NCI-H1694 treated with DMSO at 0.1 percent for 48 hours (cell line): ENCODE results near the gene GSTM5.
"Not testable (repeated sequence)": the region's sequence is repeated elsewhere in the genome, so short reads cannot be mapped to it uniquely, and the experiment has no call there.

Experiments
- DNase-seq: peaks from one replicate; lab custom pipeline; 2025; lab: John Stamatoyannopoulos, UW

GSTM5 gene

DNA sequence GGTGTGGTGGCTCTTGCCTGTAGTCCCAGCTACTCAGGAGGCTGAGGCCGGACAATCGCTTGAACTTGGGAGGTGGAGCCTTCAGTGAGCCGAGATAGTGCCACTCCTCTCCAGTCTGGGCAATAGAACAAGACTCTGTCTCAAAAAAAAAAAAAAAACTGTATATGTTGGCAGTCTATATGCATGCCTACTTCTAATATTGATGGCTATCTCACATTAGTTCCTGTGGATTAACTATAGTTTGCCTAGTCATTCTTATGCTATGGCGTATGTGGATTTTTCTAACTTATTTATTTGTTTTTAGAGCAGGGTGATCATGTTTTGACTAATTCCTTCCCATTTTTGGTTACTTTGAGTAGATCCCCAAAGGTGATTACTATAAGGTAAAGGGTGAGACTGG lies 15.0 kb upstream of the GSTM5 start:
- no peak for DNase-seq

DNA sequence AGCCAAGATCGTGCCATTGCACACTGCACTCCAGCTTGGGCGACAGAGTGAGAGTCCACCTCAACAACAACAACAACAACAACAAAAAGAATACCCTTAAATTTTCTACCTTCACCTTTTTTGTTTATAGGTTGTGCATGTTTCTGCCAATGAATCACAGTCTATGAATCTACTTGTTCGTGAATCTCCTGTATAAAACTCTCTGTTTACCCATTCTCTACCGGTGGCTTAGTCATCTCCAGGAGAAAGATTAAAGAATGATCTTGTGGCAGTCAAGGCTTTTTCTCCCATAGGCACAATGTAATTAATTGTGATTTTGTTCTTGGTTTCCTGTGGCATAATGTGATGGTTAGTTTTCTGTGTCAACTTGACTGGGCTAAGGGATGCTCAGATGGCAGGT lies 14.2 kb upstream of the GSTM5 start:
- DNase-seq, result not testable (repeated sequence)

DNA sequence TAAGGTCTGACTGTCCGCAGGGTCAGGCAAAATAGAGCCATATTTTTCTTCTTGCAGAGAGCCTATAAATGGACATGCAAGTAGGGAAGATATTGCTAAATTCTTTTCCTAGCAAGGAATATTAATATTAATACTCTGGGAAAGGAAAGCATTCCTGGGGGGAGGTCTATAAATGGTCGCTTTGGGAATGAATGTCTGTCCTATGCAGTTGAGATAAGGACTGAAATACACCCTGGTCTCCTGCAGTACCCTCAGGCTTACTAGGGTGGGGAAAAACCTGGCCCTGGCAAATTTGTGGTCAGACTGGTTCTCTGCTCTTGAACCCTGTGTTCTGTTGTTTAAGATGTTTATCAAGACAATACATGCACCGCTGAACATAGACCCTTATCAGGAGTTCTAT lies 9.1 kb upstream of the GSTM5 start:
- DNase-seq, result not testable (repeated sequence)

DNA sequence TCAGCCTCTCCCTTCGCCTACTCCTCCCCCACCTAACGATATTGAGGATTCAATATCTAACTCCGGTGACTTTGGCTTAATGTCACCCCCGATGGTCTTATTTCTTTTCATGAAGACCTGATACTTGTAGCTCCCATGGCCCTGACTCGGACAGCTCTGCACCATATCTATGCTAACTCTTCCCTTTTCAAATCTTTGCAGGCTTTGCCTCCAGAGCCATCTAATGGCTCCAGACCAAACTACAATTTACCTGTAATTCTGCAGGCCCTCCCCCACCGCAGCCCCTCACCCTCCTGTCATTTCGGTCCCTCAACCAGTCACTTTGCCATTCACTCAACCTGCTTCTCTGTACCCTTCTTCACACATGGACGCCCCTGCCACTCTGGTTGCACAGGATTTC lies 7.9 kb upstream of the GSTM5 start:
- DNase-seq, result no peak

DNA sequence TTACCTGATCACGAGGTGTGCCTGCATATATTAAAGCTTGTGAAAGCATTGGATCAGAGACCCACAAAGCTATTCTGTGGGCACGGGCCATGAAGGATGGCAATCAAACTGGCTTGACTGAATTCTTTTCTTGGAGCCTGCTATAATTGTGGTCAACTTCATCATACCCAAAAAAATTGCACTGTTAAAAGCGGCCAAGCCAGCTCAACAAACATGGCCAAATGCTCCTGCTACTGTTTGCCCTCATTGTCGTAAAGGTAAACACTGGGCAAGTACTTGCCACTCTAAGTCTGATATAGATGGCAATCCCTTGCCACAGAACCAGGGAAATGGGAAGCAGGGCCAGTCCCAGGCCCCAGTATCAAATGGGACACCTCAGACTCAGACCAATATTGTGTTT lies 6.6 kb upstream of the GSTM5 start:
- DNase-seq, result no peak

DNA sequence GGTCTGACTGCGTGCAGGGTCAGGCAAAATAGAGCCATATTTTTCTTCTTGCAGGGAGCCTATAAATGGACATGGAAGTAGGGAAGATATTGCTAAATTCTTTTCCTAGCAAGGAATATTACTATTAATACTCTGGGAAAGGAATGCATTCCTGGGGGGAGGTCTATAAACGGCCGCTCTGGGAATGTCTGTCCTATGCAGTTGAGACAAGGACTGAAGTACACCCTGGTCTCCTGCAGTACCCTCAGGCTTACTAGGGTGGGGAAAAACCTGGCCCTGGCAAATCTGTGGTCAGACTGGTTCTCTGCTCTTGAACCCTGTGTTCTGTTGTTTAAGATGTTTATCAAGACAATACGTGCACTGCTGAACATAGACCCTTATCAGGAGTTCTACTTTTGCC lies 3.1 kb upstream of the GSTM5 start:
- not testable (repeated sequence) for DNase-seq

DNA sequence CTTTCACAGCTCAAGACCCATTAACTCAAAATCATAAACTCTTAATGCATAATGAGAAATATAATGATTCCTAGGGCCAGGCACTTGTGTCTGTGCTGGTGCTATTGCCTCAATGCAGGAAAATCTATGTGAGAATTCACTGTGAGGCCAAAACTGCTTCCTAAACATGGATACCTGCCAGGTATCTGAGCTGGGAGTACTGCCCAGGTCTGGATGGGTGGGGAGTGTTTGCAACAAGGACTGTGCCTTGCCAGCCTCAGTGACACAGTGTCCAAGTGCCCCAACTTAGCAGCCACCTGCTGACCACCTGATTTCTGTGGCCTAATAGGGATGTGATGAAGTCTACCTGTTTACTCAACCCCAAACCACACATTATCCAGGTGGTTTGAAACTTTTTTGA lies 2.2 kb upstream of the GSTM5 start:
- DNase-seq, result not testable (repeated sequence)

DNA sequence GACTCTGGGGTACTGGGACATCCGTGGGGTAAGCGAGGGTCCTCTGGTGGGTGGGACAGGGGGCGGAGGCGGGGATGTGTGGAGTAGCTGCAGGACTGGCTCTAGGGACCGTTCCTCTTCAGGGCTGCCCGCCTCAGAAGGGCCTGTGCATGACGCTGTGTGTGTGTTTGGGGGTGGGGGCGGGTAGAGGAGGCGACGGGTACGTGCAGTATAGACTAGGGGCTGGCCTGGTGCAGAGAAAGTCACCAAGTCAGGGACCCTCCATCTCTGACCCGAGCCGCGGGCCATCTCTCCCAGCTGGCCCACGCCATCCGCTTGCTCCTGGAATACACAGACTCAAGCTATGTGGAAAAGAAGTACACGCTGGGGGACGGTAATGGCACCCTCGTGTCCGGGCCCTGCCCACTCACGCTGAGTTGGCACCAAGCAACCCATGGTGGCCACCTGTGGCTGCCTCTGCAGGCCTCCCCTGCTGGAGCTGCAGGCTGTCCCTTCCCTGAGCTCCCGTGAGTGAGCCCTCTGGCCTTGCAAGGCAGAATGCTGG lies 342 bp downstream of the GSTM5 start:
- DNase-seq, result no peak

DNA sequence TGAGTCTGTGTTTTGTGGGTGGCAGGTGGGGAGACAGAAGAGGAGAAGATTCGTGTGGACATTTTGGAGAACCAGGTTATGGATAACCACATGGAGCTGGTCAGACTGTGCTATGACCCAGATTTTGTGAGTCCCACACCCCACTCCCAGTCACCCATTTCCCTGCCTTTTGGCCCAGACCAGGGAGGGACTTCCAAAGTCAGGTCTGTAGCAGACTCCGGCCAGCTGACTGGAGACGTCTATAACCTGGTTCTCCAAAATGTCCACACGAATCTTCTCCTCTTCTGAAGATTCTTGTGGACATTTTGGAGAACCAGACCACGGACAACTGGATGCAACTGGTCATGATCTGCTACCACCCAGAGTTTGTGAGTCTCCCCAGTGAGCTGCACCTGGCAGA lies 1.6 kb downstream of the GSTM5 start:
- DNase-seq, result no peak

DNA sequence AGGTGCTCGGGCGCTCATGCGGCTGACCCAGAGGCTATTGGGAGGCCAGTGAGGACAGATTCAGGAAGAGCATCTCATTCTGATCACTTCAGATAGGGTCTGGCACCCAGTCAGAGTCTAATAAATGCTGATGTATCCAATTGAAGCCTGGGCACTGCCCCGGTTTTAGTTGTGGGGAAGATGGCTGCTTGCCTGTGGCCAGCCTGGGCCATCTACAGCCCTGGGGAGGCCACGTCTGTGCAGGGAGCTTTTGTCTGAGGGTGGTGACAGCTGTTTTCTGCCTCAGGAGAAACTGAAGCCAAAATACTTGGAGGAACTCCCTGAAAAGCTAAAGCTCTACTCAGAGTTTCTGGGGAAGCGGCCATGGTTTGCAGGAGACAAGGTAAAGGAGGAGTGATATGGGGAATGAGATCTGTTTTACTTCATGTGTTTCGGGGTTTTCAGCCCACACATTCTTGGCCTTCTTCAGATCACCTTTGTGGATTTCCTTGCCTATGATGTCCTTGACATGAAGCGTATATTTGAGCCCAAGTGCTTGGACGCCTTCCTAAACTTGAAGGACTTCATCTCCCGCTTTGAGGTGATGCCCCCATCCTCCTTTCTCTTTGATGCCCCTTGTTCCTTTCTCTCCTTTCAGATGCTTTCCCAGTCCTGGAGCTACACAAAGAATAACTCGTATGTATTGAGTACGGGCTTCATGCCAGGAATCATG lies 2.8 kb downstream of the GSTM5 start:
- no peak for DNase-seq

DNA sequence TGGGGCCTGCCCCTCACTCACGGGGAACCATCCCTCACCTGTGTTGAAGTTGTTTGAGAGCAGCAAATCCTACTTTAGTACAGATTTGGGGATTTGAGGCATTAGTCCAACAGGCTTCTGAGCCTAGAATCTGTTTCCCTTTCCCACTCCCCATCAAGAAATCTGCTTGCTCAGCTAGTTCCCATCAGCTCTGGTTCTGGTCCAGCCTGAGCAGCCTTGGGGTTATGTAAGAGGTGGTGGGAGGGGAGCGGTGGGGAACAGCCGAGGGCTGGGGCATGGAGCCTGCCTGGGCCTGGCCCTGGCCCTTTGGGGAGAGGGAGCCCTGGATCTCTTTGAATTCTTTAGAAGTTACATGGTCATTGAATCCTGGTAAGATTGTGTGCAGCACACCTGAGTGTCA lies 4.1 kb downstream of the GSTM5 start:
- DNase-seq, result no peak

DNA sequence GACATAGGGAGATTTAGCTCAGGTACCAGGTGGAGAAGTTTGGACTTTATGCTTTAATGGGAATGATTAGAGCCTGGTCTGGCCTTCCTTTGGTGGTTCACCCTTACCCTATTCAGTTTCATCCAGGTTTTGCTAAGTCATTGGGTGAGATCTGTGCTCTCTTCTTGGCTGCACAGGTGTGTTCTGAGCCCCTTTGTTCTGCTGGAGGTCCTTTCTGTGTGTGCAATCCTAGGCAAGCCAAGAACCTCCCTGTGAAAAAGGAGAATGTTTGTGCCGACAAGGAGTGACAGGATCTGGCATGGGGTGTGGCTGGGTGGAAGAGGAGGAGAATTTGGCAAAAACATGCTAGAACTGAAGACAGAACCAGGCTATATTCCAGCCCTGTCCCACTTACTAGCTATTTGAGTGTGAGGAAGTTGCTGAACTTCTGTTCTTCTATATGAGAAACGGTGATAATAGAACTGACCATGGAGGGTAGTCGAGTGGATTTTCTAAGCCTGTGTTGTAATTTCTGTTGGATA lies 4.6 kb downstream of the GSTM5 start:
- no peak for DNase-seq

DNA sequence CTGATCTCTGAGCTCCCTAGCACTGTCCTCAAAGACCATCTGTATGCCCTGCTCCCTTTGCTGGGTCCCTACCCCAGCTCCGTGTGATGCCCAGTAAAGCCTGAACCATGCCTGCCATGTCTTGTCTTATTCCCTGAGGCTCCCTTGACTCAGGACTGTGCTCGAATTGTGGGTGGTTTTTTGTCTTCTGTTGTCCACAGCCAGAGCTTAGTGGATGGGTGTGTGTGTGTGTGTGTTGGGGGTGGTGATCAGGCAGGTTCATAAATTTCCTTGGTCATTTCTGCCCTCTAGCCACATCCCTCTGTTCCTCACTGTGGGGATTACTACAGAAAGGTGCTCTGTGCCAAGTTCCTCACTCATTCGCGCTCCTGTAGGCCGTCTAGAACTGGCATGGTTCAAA lies 5.7 kb downstream of the GSTM5 start:
- DNase-seq, result no peak

DNA sequence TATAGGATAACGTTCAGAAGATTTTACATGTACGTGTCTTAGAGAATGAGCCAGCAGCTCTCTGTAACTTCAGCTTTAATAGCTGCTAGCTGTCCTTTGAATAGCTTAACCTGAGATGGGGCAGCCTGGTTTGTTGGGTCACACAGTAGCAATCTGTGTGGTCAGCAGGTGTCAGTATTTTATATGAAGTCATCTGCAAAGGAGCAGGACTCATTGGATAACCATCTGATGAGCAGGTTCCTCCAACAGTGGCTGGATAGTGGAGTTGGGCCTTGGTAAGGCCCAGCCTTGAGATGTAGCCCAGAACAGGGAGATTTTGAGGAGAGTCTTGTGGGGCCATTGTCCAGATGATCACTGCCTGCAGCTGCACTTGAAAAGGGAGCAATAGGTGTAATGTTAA lies 6.4 kb downstream of the GSTM5 start:
- DNase-seq, result no peak

DNA sequence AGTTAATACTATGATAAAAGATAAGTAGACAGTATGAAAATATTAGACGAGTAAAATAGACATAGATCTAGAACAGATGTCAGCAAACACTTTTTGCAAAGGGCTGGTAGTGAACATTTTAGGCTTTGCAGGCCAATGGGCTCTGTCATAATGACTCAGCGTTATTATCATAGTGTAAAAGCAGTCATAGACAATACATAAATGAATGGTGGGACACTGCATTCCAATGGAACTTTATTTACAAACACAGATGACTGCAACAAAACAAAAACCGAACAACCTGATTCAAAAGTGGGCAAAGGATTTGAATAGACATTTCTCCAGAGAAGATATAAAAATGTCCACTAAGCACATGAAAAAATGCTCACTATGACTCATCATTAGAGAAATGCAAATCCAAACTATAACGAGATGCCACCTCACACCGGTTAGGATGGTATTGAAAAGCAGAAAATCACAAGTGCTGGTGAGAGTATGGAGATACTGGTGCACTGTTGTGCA lies 7.3 kb downstream of the GSTM5 start:
- DNase-seq, result no peak

DNA sequence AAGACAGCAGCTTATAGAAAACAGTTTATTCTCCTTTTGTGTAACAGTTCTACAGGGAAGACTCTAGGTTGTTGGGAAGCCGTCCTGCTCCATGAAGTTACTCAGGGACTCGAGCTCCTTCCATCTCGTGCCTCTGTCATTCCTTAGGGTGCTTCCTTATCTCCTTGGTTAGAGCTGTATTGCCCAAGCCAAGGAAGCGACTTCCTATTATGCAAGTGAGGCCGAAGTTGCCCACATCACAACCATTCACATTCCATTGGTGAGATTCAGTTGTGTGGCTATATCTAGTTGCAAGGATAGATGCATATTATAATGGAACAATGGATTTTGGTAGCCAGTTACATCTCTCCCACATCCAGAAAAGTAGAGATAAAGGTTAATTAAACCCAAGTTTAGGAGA lies 9.0 kb downstream of the GSTM5 start:
- DNase-seq, result no peak

DNA sequence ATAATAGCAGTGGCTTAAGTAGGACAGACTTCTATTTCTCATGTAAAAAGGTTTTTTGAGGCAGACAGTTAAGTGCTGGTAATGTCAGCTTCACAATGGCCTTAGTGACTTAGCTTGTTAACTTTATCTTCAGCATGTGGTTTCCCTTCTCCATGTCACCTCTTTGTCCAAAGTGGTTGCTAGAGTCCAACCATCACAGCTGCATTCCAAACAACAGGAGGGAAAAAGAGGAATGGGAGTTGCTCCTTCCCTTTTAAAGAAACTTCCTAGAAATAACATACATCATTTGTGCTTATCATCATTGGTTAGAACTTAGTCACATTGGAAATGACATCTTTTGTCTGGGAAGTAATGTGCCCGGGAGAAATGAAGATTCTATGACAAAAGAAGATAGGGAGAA lies 9.9 kb downstream of the GSTM5 start:
- DNase-seq, result no peak

DNA sequence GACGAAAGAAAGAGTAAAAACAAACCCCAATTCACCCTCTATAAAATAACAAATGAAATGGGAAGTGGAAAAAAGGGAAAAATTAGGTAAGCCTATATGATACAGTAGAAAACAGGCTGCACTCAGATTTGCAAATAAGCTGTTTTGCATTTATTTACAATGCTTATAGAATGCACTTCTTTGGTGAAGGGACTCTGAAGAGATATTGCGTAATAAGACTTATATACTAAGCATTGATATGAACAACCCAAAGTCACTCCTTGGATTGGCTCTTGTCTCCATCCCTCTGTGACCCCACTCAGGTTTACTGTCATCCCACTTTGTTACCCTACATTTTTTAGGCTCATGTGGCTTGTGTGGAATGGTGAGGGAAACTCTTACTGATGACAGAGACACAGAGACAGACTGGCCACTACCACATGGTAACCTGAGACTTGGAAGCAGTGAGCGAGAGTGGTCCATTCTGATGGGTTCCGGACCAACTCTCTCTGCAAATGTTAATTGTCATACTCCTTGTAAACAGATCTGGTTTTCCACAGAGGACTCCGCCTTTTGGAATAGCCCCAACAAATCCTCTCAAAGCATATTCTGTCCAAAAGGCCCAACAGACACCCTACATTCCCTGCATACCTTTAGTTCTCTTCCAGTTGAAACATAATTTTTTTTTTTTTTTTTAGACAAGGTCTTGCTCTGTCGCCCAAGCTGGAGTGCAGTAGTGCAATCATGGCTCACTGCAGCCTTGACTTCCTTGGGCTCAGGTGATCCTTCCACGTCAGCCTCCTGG lies 11.0 kb downstream of the GSTM5 start:
- no peak for DNase-seq

DNA sequence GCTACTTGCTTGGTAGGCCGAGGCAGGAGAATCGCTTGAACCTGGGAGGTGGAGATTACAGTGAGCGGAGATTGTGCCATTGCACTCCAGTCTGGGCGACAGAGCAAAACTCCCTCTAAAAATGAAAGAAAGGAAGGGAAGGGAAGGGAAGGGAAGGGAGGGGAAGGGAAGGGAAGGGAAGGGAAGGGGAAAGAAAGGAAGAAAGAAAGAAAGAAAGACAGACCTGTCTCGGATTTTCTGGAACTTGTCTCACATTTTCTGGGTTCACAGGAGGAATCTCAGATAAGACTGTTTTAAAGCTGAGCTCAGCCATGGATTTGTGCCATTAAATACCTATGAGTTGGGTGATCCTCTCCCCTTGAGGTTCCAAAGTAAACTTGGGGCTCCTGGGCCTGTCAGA lies 12.9 kb downstream of the GSTM5 start:
- DNase-seq, result no peak

DNA sequence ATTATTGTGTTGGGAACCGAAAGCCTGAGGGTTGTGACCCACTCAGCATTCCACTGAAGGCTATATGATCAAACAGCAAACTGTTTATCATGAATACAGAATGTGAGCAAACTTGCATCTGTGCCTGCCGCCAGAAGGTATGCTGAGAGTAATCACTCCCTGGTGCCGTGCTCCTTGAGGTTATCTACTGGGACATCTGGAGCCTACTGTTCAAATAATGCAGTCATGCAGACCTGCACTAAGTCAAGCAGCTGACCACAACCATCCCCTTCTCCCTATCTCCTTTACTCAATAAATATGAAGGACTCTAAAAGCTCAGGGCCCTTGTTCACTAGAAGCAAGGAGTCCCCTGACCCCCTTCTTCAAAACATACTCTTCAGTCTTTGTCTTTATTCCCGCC lies 13.5 kb downstream of the GSTM5 start:
- no peak for DNase-seq

DNA sequence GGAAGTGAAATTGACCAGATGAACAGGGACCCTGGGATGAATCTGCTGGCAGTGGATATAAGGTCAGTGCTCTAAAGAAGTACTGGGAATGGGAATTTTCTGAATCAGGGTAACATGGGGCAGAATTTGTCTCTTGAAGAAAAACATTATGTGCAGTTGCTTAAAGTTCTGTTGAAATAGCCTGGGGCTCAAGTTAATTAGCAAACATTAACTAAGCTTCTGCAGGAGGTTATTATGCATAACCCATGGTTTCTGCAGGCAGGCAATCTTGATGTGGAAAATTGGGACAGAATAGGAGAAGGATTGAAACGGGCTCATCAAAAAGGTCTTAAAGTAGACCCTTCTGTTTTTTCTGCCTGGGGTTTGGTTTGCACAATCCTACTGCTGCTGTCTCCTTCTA lies 14.0 kb downstream of the GSTM5 start:
- DNase-seq, result no peak

DNA sequence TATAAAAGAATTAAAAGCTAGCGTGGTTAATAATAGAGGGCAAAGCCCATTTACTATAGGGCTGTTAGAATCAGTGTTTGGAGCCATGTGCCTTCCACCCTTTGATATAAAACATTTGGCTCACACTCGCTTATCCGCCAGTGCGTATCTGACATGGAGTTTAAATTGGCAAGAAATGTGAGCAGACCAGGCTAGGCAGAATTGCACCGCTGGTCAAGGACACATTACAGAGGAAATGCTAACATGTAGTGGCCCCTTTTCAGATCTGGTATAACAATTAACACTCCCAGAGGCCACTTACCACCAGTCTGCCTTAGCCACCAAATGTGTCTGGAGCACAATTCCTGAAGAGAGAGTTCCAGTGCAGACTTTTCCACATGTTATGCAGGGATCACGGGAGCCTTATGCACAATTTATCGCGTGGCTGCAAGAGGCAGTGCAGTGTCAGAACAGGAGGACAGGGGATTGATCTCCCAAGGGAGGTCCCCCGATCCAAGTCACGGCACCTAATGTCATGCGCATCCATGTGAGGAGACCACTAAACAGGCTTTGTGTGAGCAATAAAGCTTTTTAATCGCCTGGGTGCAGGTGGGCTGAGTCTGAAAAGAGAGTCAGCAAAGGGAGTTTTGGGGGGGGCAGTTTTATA lies 14.8 kb downstream of the GSTM5 start:
- DNase-seq, result no peak

DNA sequence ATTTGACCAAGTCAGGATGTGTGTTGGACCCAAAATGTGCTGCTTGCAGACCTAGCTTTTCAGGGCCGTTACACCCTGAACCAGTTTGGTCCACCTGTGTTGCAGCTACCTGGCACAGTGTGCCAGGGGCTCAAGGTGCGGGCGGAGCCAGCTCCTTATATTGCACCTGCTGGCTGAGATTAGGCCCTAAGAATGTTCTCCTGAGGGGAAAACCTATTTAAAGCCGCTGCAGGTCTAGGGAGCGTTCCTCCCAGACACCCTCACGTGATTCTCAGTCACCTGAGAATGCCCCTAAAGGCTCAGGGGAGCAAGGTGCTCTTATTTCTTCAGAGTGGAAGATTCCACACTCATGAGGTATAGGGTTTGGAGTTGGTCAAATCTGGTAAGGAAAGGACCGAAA lies 16.8 kb downstream of the GSTM5 start:
- DNase-seq, result no peak
